Coronary artery (tissue), 2 donors: ENCODE data around the gene FBXO44.

Source experiments
- DNase-seq: peaks from one replicate; pipeline ENCODE4 v3.0.0-alpha.2; 2017; ENCODE audit warnings: low spot score
- H3K27ac ChIP-seq, 2 donors: fragments of 200-600 bp; sonication (generic); one replicate each; pipeline ENCODE4 v1.5.1; 2016 to 2019
- H3K4me3 ChIP-seq: fragments of 200-600 bp; sonication (generic); 2 replicates; pipeline ENCODE4 v1.5.1; 2016; ENCODE audit warnings: mild to moderate bottlenecking, moderate library complexity
- CTCF ChIP-seq: fragments of 200-600 bp; sonication (generic); IDR thresholded peaks from one replicate; pipeline ENCODE4 v1.5.1; 2019; ENCODE audit warnings: antibody characterized with exemption

The FBXO44 gene

GRCh38 chr1:11676386-11677103 lies 21.9 kb downstream of the FBXO44 start:
- Histone ChIP-seq H3K4me3 (no peak overlapping the region), H3K27ac (no peak overlapping the region)
- DNase-seq, result no peak
- no peak for TF ChIP-seq CTCF

GRCh38 chr1:11678442-11678841 lies 23.8 kb downstream of the FBXO44 start:
- Histone ChIP-seq H3K27ac (no peak overlapping the region), H3K4me3 (no peak overlapping the region)
- DNase-seq, result no peak
- no peak for TF ChIP-seq CTCF

- TF ChIP-seq CTCF, result no peak
- Histone ChIP-seq H3K27ac (peak overlapping the region; percentile 69 to 82), H3K4me3 (peak overlapping the region; percentile 77)
- DNase-seq, result no peak
Observed at GRCh38 chr1:11680270-11681070, 25.8 kb downstream of the FBXO44 start.

- TF ChIP-seq CTCF, result no peak
- Histone ChIP-seq H3K4me3 (peak within 1 kb of the TSS; percentile 77), H3K27ac (peak within 1 kb of the TSS; percentile 69 to 82)
- peak; percentile 88 for DNase-seq
Observed at GRCh38 chr1:11681071-11681771, 26.5 kb downstream of the FBXO44 start, which contains the start of gene MAD2L2. Gene MAD2L2 (minus strand): TSS chr1:11681148. CDS start chr1:11680601, 547 bp downstream.

- Histone ChIP-seq H3K27ac (no peak overlapping the region), H3K4me3 (no peak overlapping the region)
- TF ChIP-seq CTCF, result no peak
- no peak for DNase-seq
Observed at GRCh38 chr1:11682287-11682771, 27.7 kb downstream of the FBXO44 start.

- DNase-seq, result no peak
- Histone ChIP-seq H3K27ac (no peak overlapping the region), H3K4me3 (no peak overlapping the region)
- TF ChIP-seq CTCF, result no peak
Observed at GRCh38 chr1:11682799-11683198, 28.1 kb downstream of the FBXO44 start.
